Erythroblast (primary cell): ENCODE measurements around the gene C1orf105.
"Not testable (repeated sequence)": the region's sequence is repeated elsewhere in the genome, so short reads cannot be mapped to it uniquely, and the experiment has no call there.

Source experiments
- DNase-seq, 2 experiments: peaks; one replicate each; lab custom pipeline; 2025; lab: John Stamatoyannopoulos, UW
- GATA1 ChIP-seq: IDR thresholded peaks from 2 replicates; pipeline ENCODE4 v1.6.1; 2011; ENCODE audit warnings: low read depth, mild to moderate bottlenecking, control low read depth, low read length, moderate library complexity
- POLR2A ChIP-seq: IDR thresholded peaks from 2 replicates; pipeline ENCODE4 v1.6.1; 2011; ENCODE audit warnings: mild to moderate bottlenecking, low read length

The C1orf105 gene

GRCh38 chr1:172427191-172427590 lies 6.7 kb downstream of the C1orf105 start:
- DNase-seq: no peak
- no peak for TF ChIP-seq POLR2A
- TF ChIP-seq GATA1: no peak

DNA sequence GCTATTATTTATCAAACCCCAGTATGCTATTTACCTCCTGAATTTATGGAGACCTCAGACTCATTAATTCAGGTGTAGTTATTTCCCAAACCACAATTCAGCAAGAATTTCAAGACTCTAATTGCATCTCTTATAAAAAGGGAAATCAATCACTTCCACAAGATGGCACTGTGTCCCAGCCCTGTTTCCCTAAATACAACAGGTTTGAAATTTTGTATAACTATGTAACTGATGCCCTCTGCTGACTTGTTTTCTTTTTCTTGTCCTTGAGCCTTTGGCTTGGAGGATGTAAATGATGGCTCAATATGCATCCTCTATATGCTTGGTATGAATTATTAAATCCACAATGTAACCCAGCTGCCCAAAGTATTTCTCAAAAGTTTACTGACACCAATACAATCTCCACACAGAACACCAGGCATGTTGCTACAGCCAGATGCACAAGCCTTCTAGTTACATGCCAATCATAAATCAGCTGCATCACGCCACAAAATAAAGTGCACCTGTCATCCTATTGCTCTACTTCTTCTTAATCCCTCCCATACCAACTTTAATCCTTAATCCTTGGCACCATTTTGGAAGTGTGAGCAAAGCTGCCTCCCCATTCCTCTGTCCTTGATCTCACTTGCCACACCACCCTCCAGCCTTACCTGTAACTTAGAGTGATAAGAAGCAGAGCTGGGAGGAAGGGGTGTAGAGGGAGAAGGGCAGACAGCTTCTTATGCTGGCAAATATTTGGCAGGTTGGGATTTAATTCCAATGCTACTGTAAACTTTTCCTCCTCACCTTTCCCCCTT lies 9.0 kb downstream of the C1orf105 start:
- DNase-seq: peak; percentile 75 to 81
- TF ChIP-seq POLR2A (no peak), GATA1 (no peak)

- TF ChIP-seq POLR2A: no peak
- TF ChIP-seq GATA1: no peak
- DNase-seq: no peak
Observed at GRCh38 chr1:172430128-172430454, 9.6 kb downstream of the C1orf105 start.

DNA sequence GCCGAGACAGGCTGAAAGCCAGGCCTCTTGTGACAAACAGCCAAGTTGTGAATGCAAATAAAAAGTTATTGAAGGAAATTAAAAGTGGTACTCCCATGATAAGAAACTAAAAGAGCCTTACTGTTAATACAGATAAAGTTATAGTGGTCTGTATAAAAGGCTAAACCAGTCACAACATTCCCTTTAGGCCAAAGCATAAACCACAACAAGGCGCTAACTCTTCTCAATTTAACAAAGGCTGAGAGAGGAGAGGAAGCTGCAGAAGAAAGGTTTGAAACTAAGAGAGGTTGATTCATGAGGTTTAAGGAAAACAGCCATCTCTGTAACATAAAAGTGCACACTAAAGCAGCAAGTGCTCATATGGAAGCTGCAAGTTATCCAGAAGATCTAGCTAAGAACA lies 10.7 kb downstream of the C1orf105 start:
- TF ChIP-seq POLR2A (no peak), GATA1 (no peak)
- DNase-seq: no peak

DNA sequence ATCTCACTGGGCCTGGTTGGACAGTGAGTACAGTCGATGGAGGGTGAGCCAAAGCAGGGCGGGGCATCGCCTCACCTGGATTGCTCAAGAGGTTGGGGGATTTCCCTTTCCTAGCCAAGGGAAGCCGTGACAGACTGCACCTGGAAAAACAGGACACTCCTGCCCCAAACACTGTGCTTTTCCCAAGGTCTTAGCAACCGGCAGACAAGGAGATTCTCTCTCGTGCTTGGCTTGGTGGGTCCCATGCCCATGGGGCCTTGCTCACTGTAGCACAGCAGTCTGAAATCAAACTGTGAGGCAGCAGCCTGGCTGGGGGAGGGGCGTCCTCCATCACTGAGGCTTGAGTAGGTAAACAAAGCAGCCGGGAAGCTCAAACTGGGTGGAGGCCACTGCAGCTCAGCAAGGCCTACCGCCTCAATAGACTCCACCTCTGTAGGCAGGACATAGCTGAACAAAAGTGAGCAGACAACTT lies 11.3 kb downstream of the C1orf105 start:
- no peak for DNase-seq
- TF ChIP-seq GATA1: no peak
- no peak for TF ChIP-seq POLR2A

DNA sequence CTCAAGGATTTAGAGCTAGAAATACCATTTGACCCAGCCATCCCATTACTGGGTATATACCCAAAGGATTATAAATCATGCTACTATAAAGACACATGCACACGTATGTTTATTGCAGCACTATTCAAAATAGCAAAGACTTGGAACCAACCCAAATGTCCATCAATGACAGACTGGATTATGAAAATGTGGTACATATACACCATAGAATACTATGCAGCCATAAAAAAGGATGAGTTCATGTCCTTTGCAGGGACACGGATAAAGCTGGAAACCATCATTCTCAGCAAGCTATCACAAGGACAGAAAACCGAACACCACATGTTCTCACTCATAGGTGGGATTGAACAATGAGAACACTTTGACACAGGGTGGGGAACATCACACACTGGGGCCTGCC lies 16.7 kb downstream of the C1orf105 start:
- not testable (repeated sequence) for DNase-seq

DNA sequence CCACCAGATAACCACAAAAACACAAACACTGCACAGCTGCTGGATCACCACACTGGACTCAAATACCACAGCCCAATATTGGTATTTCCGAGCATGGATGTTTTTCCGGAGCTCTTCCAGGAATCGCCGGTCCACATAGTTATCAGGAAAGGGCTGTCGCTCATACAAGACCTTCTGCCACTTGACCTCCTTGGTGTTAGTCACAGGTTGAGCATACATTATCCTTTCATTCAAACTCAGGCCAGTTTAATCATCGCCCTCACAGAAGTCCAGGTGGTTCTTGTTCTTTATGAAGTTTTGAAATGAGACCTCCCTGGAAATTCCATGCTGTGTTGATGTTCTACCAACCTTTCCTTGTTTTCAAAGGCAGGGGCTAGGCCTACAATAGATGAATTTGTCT lies 21.9 kb downstream of the C1orf105 start:
- TF ChIP-seq POLR2A (no peak), GATA1 (no peak)
- no peak for DNase-seq

DNA sequence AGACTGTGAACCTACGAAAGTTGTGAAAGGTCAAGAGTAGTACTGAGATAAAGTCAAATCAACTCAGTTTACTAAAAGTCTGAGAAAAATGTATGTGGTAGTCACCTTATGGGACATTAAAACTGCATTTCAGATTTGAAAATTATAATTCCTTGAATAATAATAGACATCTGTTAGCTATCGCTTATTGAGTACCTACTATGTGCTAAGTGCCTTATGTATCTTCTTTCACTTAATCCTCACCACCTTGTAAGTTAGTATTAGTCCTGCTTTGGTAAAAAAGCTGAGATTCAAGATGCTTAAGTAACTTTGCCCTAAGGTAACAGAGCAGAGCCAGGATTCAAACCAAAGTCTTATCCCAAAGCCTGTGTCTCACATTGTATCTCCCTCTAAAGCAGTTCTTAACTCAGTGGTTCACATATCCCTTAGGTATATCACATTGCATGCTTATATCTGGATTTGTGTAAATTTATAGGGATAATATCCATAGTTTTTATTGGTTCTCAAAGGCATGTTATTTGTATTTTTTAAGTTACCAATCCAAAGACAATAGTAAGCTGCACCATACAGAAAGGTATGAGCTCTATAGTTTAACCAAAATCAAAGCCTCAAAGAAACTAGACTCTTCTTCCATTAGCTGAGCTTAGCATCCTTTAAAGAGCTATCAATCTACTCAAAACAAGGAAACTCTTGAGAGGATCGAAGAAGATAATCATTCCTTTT lies 22.5 kb downstream of the C1orf105 start:
- no peak for DNase-seq
- TF ChIP-seq GATA1 (no peak), POLR2A (no peak)

DNA sequence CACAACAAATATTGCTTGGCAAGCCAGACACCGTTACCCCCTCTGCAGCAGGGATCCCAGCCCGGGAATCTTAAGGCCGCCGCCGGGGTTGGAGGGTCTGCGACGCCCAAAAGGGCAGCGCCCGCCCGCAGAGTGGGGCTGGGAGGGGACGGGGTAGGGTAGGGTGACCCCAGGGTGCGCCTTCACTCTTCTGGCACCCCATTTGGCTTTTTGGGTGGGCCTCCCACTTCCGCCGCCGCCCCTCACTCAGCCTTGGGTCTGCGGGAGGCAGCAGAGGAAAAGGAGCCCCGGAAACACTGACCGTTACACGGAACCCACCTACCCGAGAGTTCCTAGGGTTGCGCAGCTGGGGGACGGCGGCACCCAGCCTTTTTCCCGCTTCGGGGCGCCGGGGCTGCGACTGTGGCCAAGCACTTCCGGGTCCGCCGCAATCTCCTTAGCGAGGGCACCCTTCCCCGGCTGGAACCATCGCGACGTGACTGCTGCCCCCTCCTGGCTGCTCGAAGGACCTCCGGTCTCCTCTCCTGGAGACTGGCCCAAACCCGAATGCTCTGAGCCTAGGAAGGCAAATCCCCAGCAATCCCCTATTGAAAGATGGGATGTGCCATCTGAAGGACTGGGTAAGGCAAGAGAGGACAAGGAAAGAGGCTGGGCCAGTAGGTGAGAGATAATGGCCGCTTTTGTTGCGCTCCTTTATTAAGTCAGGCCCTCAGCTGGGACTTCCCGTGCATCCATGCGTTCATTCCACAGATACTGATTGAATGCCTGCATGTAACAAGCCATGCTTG lies 23.4 kb downstream of the C1orf105 start, which contains the start of gene PIGC:
TSS of gene PIGC (minus strand) at position 404 of the 788 bp plus-strand sequence. CDS start 1,447 bp downstream, outside the sequence.
- TF ChIP-seq POLR2A (peak; percentile 64), GATA1 (no peak)
- peak; percentile 93 to 95 for DNase-seq

DNA sequence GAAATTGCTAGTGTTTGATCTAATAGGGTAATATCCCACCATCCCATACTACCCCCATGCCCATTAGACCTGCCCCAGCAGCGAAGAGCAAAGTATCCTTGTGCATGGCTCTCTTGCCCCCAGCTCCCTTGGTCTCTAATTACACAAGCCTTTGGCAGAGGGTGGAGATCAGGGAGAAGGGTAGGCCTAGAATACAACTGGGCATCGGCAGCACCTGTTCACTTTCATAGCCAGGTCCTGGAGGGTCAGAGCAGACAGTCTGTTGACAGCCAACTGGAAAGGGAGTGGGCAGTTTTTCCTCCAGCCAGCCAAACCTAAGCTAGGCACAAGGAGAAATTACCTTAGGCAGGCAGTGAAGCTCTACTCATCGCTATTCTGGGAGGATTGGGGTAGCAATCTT lies 26.1 kb downstream of the C1orf105 start:
- TF ChIP-seq GATA1: no peak
- TF ChIP-seq POLR2A: no peak
- no peak for DNase-seq

DNA sequence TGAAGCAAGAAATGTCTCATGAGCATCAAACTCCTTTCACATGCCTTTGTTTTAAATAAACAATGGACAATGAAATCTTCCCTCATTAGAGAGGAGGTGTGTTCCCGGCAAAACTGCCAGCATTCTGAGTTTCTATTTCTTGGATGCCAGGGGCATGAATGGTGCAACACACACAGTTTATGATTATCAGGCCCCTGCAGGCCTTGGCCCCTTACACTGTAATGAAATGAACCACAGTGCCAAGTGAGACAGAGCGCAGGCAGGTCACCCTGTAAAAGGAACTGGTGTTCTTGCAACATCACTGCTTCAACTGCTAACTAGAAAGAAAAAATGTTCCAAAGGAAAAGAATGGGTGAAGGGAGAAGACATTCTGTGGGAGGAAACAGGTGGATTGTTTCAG lies 27.2 kb downstream of the C1orf105 start:
- TF ChIP-seq POLR2A (peak; percentile 20), GATA1 (no peak)
- peak; percentile 26 to 43 for DNase-seq

DNA sequence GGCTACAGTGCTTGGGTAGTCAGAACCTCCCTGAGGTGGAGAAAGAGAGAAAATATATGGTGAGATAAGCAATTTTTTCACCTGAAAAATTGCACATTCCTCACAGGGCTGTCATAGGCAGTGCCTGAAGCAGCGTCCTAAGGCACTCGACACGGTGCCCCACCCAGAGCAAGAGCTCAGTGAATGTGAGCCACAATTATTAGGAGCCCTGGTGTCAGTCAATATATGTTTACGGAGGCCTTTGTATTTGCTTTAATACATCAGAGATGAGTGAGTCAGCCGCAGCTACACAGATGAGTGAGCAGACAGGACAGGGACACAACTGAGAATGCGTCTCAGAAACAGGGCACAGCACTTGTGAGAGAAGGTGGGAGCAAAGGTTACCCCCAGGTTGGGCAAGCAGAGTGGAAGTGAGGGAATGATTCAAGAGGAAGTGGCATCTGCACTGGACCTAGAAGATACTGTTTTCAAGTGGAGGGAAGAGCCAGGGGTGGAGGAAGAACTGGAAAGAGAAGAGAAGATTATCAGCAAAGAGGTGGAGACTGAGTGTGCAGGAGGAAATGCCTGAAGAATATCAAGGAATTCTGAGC lies 28.6 kb downstream of the C1orf105 start:
- no peak for DNase-seq

More for the DNA sequence above, 28.6 kb downstream of the C1orf105 start:
- TF ChIP-seq GATA1 (no peak), POLR2A (no peak)
